Kidney (tissue), 14 donors: ENCODE measurements around the gene CAT. TPM values are rescaled to one million over a fixed set of nuclear protein-coding genes. Genes with fewer than 3 reads are reported as not detected.

Experiments used
- DNase-seq, 5 donors: peaks; one replicate each; pipeline ENCODE4 v3.0.0-alpha.2; 2013 to 2020
- FAIRE-seq: peaks from 2 replicates; lab custom pipeline; 2012; peaks lifted over from hg19 to GRCh38; lab: Jason Lieb, UNC
- H3K27ac ChIP-seq, 2 donors: one replicate each; pipeline ENCODE4 v1.7.0; 2013; ENCODE audit warnings: low read depth in 2 of 2, low read length in 2 of 2, inconsistent platforms in 1 of 2
- H3K27me3 ChIP-seq: one replicate; pipeline ENCODE4 v1.7.1; 2013; ENCODE audit warnings: low read length, inconsistent platforms; ENCODE audit not compliant: control insufficient read depth, insufficient read depth
- H3K36me3 ChIP-seq, 3 donors: one replicate each; pipeline versions ENCODE4 v1.7.0 to v1.7.1; 2013; ENCODE audit warnings: low read length in 3 of 3, control low read depth in 1 of 3, inconsistent platforms in 1 of 3; ENCODE audit not compliant: insufficient read depth in 3 of 3, control insufficient read depth in 2 of 3
- H3K4me1 ChIP-seq, 3 donors: one replicate each; pipeline versions ENCODE4 v1.7.0 to v1.7.1; 2013; ENCODE audit warnings: low read length in 3 of 3, inconsistent platforms in 1 of 3, low read depth in 1 of 3; ENCODE audit not compliant: control insufficient read depth in 2 of 3, insufficient read depth in 2 of 3
- H3K4me3 ChIP-seq, 3 donors: one replicate each; pipeline versions ENCODE4 v1.7.0 to v1.8.1; 2013; ENCODE audit warnings: low read length in 3 of 3, control low read depth in 1 of 3, inconsistent platforms in 1 of 3
- H3K9ac ChIP-seq, 3 donors: one replicate each; pipeline versions ENCODE4 v1.7.0 to v1.7.1; 2013; ENCODE audit warnings: low read length in 3 of 3, control low read depth in 1 of 3, inconsistent platforms in 1 of 3
- H3K9me3 ChIP-seq, 3 donors: one replicate each; pipeline versions ENCODE4 v1.7.0 to v1.7.1; 2013; ENCODE audit warnings: low read length in 3 of 3, control low read depth in 1 of 3, inconsistent platforms in 1 of 3; ENCODE audit not compliant: control insufficient read depth in 2 of 3, insufficient read depth in 1 of 3
- intact Hi-C: fragments of 100-400 bp; cut with DNase I; formaldehyde crosslinking; loops from one replicate; pipeline ENCODE4 v1.11.1; 2022
- polyA plus RNA-seq: library from polyadenylated mRNA; stranded (reverse); fragments of 350-450 nt; fragmentation: Illumina TruSeq; extraction: RNeasy Lipid Tissue Mini Kit (QIAGEN cat#74804); gene quantifications from one replicate; pipeline ENCODE4 v1.2.3, GENCODE V29; 2014; ENCODE audit warnings: low read depth, low replicate concordance; ENCODE audit not compliant: insufficient read depth
- total RNA-seq: library from RNA; stranded (reverse); fragmentation: NEBNext Ultra II Directional; extraction: Animal tissue kit (Norgen Biotek cat#: 25700); gene quantifications from one replicate; pipeline ENCODE4 v1.2.1, GENCODE V29; 2021
- TF ChIP-seq, protein P1 (sequence below): IDR thresholded peaks from 3 replicates; pipeline ENCODE4 v1.5.1; 2012; ENCODE audit warnings: mild to moderate bottlenecking, moderate library complexity, borderline replicate concordance; ENCODE audit not compliant: insufficient read depth; ENCODE audit errors: extremely low read depth
- donor health status: control.
- donor health status: control.
- donor health status: control.
- donor health status: control.
- donor health status: control.
- donor health status: DM: yes; HTN: yes; CAD: no.
- donor health status: Normal renal cell carcinoma (clear cell type).

The CAT gene
- total and polyA plus RNA-seq, 2 donors from 2014 or later = 84.4 to 208 TPM

DNA sequence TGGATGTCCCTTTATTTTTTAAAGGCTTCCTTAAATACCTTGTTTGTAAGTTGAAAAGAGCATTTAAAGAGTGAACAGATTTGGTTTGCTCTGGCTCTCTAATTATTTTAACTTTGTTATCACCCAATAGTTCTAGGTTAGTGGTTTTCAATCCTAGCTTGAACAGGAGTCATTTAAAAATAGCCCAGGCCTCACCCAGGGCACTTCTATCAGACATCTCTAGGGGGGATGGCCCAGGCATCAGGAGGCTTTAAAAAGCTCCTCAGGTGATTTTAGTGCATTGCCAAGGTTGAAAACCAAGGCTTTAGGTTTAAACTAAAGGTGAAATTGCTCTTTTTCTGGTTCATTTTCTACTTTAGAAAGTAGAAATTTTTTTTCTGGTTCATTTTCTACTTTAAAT is 8.3 kb downstream of the CAT start:
- Histone ChIP-seq H3K27ac (no peak overlapping the region), H3K4me1 (peaks cover 0 to 13% (median 5%) of the 10 kb centered on the region in 3 donors), H3K9me3 (no peaks in the 10 kb centered on the region), H3K4me3 (no peak overlapping the region), H3K9ac (no peak overlapping the region), H3K27me3 (no peaks in the 10 kb centered on the region), H3K36me3 (peaks cover 0 to 25% (median 12%) of the 10 kb centered on the region in 3 donors)
- TF ChIP-seq, protein P1, sequence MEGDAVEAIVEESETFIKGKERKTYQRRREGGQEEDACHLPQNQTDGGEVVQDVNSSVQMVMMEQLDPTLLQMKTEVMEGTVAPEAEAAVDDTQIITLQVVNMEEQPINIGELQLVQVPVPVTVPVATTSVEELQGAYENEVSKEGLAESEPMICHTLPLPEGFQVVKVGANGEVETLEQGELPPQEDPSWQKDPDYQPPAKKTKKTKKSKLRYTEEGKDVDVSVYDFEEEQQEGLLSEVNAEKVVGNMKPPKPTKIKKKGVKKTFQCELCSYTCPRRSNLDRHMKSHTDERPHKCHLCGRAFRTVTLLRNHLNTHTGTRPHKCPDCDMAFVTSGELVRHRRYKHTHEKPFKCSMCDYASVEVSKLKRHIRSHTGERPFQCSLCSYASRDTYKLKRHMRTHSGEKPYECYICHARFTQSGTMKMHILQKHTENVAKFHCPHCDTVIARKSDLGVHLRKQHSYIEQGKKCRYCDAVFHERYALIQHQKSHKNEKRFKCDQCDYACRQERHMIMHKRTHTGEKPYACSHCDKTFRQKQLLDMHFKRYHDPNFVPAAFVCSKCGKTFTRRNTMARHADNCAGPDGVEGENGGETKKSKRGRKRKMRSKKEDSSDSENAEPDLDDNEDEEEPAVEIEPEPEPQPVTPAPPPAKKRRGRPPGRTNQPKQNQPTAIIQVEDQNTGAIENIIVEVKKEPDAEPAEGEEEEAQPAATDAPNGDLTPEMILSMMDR = no peak
- FAIRE-seq (no peak), DNase-seq (no peak)
- intact Hi-C loops = no loop called here

DNA sequence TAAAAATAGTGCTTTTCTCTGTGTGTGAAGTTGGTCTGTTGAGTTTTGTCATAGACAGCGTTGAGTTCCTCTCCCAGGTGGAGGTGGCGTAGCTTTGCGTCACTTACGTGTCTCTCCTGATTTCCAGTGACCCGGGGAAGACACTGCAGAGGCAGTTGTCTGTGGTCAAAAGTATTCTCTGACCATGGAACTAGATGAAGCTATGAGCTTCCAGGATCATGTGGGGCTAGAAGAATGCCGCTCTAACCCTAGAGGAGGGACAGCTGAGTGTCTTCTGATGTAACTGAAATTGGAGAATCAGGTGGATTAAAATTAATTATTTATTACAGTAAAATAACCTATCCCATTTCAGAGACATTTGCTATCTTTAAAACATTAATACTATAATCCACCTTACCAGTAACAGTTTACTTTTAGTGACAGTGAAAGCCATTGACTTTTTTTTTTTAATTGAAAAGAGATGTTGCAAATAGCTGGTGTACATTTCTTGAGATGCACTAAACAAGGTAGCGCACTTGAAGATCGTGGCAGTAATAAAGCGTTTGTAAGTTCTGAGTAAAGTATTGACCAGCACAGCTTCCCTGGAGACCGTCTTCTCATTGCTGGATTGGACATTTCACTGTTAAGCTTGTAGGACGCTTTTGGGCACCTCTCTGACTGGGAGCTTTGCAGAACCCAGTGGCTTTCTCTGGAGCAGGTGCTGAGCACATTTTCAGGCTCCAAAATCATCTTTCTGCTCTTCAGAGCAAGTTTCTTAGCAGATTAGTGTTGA is 9.7 kb downstream of the CAT start:
- DNase-seq (no peak), FAIRE-seq (no peak)
- Histone ChIP-seq H3K9me3 (no peaks in the 10 kb centered on the region), H3K4me3 (no peak overlapping the region), H3K9ac (no peak overlapping the region), H3K4me1 (peaks cover 0 to 13% (median 2%) of the 10 kb centered on the region in 3 donors), H3K27ac (no peak overlapping the region), H3K27me3 (no peaks in the 10 kb centered on the region), H3K36me3 (peaks cover 4 to 36% (median 14%) of the 10 kb centered on the region in 3 donors)
- intact Hi-C loops = no loop called here
- TF ChIP-seq, protein P1 = no peak

DNA sequence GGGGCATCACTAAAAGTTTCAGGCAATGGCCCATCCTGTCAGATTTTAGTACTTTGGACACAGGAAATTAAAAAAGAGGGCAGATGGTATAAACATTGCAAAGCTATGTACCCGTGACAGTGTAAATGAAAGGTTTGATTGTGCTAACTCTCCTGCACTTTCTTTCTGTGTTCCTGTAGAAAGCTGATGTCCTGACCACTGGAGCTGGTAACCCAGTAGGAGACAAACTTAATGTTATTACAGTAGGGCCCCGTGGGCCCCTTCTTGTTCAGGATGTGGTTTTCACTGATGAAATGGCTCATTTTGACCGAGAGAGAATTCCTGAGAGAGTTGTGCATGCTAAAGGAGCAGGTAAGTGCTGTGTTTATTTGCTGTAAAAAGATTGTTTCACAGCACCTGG is 10.3 kb downstream of the CAT start:
- FAIRE-seq (no peak), DNase-seq (peak in 2 of 5 donors; percentile 22 to 44)
- H3K27ac ChIP-seq = no peak overlapping the region
- H3K4me1 ChIP-seq = peaks cover 0 to 9% (median 2%) of the 10 kb centered on the region in 3 donors
- no peak overlapping the region for H3K9ac ChIP-seq
- H3K36me3 ChIP-seq = peaks cover 6 to 41% (median 17%) of the 10 kb centered on the region in 3 donors
- TF ChIP-seq, protein P1 = no peak
- no peaks in the 10 kb centered on the region for H3K27me3 ChIP-seq
- H3K4me3 ChIP-seq = no peak overlapping the region
- intact Hi-C loops = no loop called here
- H3K9me3 ChIP-seq = no peaks in the 10 kb centered on the region
